Keratinocyte (primary cell): ENCODE data around the gene ZBTB20.

ENCODE experiments used
- EZH2 ChIP-seq: IDR thresholded peaks from one replicate; pipeline ENCODE4 v1.6.1; 2012; ENCODE audit warnings: inconsistent platforms, mild to moderate bottlenecking, low read length, moderate library complexity
- TF ChIP-seq, protein P1 (sequence below), 3 experiments: IDR thresholded peaks in 1 of 3; conservative IDR thresholded peaks in 1 of 3; optimal IDR thresholded peaks in 1 of 3; 2 replicates in 2 of 3; 3 replicates in 1 of 3; pipeline versions ENCODE3 to v1.5.1; 2011; ENCODE audit warnings: low read length in 3 of 3, mild to moderate bottlenecking in 3 of 3, moderate library complexity in 2 of 3, control low read depth in 1 of 3, inconsistent platforms in 1 of 3; ENCODE audit not compliant: insufficient read depth in 2 of 3; ENCODE audit errors: extremely low read depth in 1 of 3

DNA sequence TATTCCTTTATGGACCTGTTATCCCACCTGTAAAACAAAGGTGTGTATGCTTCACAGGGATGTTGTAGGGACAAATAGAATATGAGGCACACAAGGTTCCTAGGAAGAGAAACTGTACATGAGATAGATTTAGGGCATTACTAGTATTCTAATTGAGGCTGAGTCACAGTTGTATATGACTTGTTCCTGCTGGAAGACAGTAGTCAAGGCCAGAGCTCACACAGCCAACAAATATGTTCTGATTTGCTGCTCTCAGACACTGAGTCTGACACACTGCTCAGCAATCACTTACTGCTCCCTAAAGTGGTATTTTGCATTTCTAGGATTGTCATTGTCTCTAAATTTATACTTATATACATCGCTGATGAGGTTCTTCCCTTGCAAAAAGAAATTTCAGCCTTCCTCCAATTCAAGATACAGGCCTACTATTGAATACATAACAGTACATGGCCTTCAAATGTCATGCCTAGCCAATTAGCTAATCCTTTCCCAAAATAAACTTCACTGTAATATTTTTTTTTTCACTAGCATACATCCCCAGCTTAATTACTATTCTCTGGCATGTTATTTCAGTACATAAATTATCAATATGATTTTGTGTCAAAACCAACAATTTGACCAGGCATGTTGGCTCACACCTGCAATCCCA is 783.4 kb downstream of the ZBTB20 start:
- TF ChIP-seq, protein P1, sequence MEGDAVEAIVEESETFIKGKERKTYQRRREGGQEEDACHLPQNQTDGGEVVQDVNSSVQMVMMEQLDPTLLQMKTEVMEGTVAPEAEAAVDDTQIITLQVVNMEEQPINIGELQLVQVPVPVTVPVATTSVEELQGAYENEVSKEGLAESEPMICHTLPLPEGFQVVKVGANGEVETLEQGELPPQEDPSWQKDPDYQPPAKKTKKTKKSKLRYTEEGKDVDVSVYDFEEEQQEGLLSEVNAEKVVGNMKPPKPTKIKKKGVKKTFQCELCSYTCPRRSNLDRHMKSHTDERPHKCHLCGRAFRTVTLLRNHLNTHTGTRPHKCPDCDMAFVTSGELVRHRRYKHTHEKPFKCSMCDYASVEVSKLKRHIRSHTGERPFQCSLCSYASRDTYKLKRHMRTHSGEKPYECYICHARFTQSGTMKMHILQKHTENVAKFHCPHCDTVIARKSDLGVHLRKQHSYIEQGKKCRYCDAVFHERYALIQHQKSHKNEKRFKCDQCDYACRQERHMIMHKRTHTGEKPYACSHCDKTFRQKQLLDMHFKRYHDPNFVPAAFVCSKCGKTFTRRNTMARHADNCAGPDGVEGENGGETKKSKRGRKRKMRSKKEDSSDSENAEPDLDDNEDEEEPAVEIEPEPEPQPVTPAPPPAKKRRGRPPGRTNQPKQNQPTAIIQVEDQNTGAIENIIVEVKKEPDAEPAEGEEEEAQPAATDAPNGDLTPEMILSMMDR (optimal IDR thresholded peaks at IDR 0.05 in 1 of 3, IDR thresholded peaks at IDR 0.05 in 1 of 3, conservative IDR thresholded peaks at IDR 0.05 in 1 of 3; ENCODE audit: extremely low read depth in 1 of 3, insufficient read depth in 2 of 3, low read length in 3 of 3) = no peak
- no peak for TF ChIP-seq EZH2
